CD8-positive, alpha-beta memory T cell (primary cell): ENCODE measurements around the gene PALS2. TPM values are rescaled to one million over a fixed set of nuclear protein-coding genes. Genes with fewer than 3 reads are reported as not detected.
A peak's percentile ranks its signal among the peaks of the same experiment; 100 is the strongest.

ENCODE experiments used
- CTCF ChIA-PET: fragments of 350-600 bp; sonication (Branson Sonifier 250); formaldehyde crosslinking; loops from one replicate; lab custom pipeline; 2021; ENCODE audit warnings: antibody characterized with exemption; lab: Charles Lee
- POLR2A ChIA-PET: fragments of 350-600 bp; sonication (Branson Sonifier 250); formaldehyde crosslinking; loops from one replicate; lab custom pipeline; 2021; ENCODE audit warnings: antibody characterized with exemption; lab: Charles Lee
- DNase-seq, 5 donors: peaks; one replicate each; pipeline versions ENCODE4 v3.0.0 to v3.0.0-alpha.2; 2020 to 2022; ENCODE audit warnings: mixed read lengths in 1 of 5
- H3K27ac ChIP-seq: one replicate; pipeline ENCODE4 v1.7.0; 2013; ENCODE audit warnings: low read depth, mild to moderate bottlenecking, low read length, moderate library complexity
- H3K27me3 ChIP-seq: 2 replicates; pipeline ENCODE4 v1.7.0; 2013; ENCODE audit warnings: low read length, mild to moderate bottlenecking; ENCODE audit not compliant: insufficient read depth, poor library complexity, severe bottlenecking
- H3K36me3 ChIP-seq: 2 replicates; pipeline ENCODE4 v1.7.0; 2013; ENCODE audit warnings: mild to moderate bottlenecking, low read length, moderate library complexity; ENCODE audit not compliant: insufficient read depth
- H3K4me1 ChIP-seq: 2 replicates; pipeline ENCODE4 v1.7.0; 2013; ENCODE audit warnings: mild to moderate bottlenecking, low read length, moderate library complexity; ENCODE audit not compliant: insufficient read depth
- H3K4me3 ChIP-seq: 2 replicates; pipeline ENCODE4 v1.7.0; 2013; ENCODE audit warnings: mild to moderate bottlenecking, low read length
- H3K9me3 ChIP-seq: 2 replicates; pipeline ENCODE4 v1.7.0; 2013; ENCODE audit warnings: mild to moderate bottlenecking, low read length
- H3K27ac Mint-ChIP-seq, 8 donors: one replicate each; pipeline ENCODE4 v1.8.0; 2020 to 2021; ENCODE audit warnings: mixed read lengths in 8 of 8, mild to moderate bottlenecking in 6 of 8, inconsistent platforms in 3 of 8, moderate library complexity in 3 of 8
- H3K27me3 Mint-ChIP-seq, 2 donors: one replicate each; pipeline ENCODE4 v1.8.0; 2020 to 2021; ENCODE audit warnings: mixed read lengths in 2 of 2, mild to moderate bottlenecking in 1 of 2, moderate library complexity in 1 of 2
- H3K36me3 Mint-ChIP-seq, 3 donors: one replicate each; pipeline ENCODE4 v1.8.0; 2020 to 2021; ENCODE audit warnings: mixed read lengths in 3 of 3, inconsistent platforms in 1 of 3, mild to moderate bottlenecking in 1 of 3
- H3K4me1 Mint-ChIP-seq, 3 donors: one replicate each; pipeline ENCODE4 v1.8.0; 2020 to 2021; ENCODE audit warnings: mixed read lengths in 3 of 3, inconsistent platforms in 1 of 3, mild to moderate bottlenecking in 1 of 3
- H3K4me3 Mint-ChIP-seq, 7 donors: one replicate each; pipeline ENCODE4 v1.8.0; 2020 to 2021; ENCODE audit warnings: mixed read lengths in 7 of 7, mild to moderate bottlenecking in 6 of 7, moderate library complexity in 4 of 7, inconsistent platforms in 2 of 7
- H3K9me3 Mint-ChIP-seq, 5 donors: one replicate each; pipeline ENCODE4 v1.8.0; 2020 to 2022; ENCODE audit warnings: mixed read lengths in 5 of 5, mild to moderate bottlenecking in 3 of 5, moderate library complexity in 2 of 5, inconsistent platforms in 1 of 5
- polyA plus RNA-seq: library from polyadenylated mRNA; unstranded; fragments of 300-500 nt; fragmentation: Illumina TruSeq; gene quantifications from one replicate; pipeline ENCODE4 v1.2.3, GENCODE V29; 2021
- total RNA-seq, 2 experiments: library from RNA; stranded (reverse); gene quantifications; one replicate each; pipeline ENCODE4 v1.2.3, GENCODE V29; 2021

The PALS2 gene
- total and polyA plus RNA-seq, 3 experiments from 2014 or later = 14.8 to 38.2 (median 36.6) TPM

DNA sequence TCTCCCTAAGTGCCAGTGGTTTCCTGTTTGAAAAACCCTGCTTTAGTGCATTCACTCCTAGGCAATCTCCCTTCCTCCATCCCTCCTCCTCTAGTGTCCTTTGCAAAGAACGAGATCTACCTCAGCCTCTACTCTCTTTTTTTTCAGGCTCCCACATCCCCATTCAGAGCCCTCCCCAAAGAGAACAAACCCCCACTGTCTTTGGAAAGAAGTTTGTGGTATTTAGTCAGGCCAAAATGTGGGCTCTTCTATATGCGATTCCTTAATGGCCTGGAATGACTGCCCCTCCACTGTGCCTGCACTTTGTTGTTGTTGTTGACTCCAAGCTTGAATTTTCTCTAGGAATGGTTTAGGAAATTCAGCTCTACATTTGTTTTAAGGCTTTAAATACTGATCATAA, 36.3 kb downstream of the PALS2 start:
- no peaks in the 10 kb centered on the region for H3K36me3 ChIP-seq
- CTCF ChIA-PET = no interaction called here
- peaks cover 5% of the 10 kb centered on the region for H3K4me1 ChIP-seq
- peaks cover 4 to 8% (median 4%) of the 10 kb centered on the region in 5 donors for H3K9me3 Mint-ChIP-seq
- H3K27me3 ChIP-seq = no peaks in the 10 kb centered on the region
- no peak overlapping the region for H3K4me3 Mint-ChIP-seq
- H3K9me3 ChIP-seq = no peaks in the 10 kb centered on the region
- peaks cover 1 to 7% (median 4%) of the 10 kb centered on the region in 3 donors for H3K4me1 Mint-ChIP-seq
- POLR2A ChIA-PET = no interaction called here
- no peaks in the 10 kb centered on the region for H3K27me3 Mint-ChIP-seq
- no peak overlapping the region for H3K27ac ChIP-seq
- no peak overlapping the region for H3K27ac Mint-ChIP-seq
- no peak for DNase-seq
- H3K36me3 Mint-ChIP-seq = peaks cover 0 to 8% (median 0%) of the 10 kb centered on the region in 3 donors
- no peak overlapping the region for H3K4me3 ChIP-seq

- Histone ChIP-seq H3K9me3 (no peaks in the 10 kb centered on the region), H3K36me3 (no peaks in the 10 kb centered on the region), H3K4me3 (no peak overlapping the region), H3K4me1 (peaks cover 5% of the 10 kb centered on the region), H3K27me3 (no peaks in the 10 kb centered on the region), H3K27ac (no peak overlapping the region)
- ChIA-PET CTCF (no interaction called here), POLR2A (no interaction called here)
- no peak overlapping the region for H3K4me3 Mint-ChIP-seq
- peaks cover 1 to 7% (median 4%) of the 10 kb centered on the region in 3 donors for H3K4me1 Mint-ChIP-seq
- DNase-seq = no peak
- peaks cover 4 to 19% (median 5%) of the 10 kb centered on the region in 3 donors for H3K36me3 Mint-ChIP-seq
- no peaks in the 10 kb centered on the region for H3K27me3 Mint-ChIP-seq
- no peak overlapping the region for H3K27ac Mint-ChIP-seq
- peaks cover 10 to 19% (median 16%) of the 10 kb centered on the region in 5 donors for H3K9me3 Mint-ChIP-seq
Observed at GRCh38 chr7:24611130-24611529, 37.9 kb downstream of the PALS2 start.

DNA sequence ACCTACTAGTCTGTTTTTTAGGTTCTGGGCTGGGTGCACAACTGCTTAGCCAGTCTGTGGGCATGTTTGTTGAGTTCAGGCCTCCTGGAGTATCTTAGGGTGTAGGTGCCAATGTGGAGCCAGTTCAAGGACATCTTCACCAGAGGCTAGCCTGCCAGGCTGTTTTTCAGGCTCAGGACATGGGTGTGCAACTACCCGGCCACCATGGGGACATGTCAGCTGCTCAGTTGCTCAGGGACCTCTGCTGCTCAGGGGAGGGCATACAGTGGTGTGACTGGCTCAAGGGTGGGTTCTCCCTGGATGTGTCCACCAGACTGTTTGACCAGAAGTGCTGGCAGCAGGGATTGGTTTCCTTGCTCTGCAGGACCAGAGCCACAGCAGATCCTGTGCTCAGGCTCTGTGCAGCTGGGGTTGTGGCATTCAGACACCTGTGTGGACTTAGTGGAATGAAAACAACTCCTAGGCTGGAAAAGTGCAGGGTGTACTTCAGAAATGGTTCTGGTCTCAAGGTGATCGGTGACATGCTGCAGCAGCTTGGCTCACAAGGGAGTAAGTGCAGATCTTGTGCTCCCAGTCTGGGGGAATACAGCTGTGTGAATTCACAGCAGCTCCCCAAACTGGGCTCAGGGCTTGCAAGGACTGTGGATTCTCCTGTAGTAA, 44.8 kb downstream of the PALS2 start:
- no peaks in the 10 kb centered on the region for H3K4me1 ChIP-seq
- POLR2A ChIA-PET = no interaction called here
- H3K27me3 Mint-ChIP-seq = no peaks in the 10 kb centered on the region
- H3K9me3 ChIP-seq = no peaks in the 10 kb centered on the region
- H3K27me3 ChIP-seq = no peaks in the 10 kb centered on the region
- no peak overlapping the region for H3K4me3 ChIP-seq
- H3K27ac ChIP-seq = no peak overlapping the region
- H3K36me3 Mint-ChIP-seq = peaks cover 7 to 40% (median 8%) of the 10 kb centered on the region in 3 donors
- no peak for DNase-seq
- no peak overlapping the region for H3K27ac Mint-ChIP-seq
- H3K4me3 Mint-ChIP-seq = no peak overlapping the region
- H3K9me3 Mint-ChIP-seq = peaks cover 18 to 40% (median 35%) of the 10 kb centered on the region in 5 donors
- H3K4me1 Mint-ChIP-seq = peaks cover 7 to 35% (median 9%) of the 10 kb centered on the region in 3 donors
- H3K36me3 ChIP-seq = no peaks in the 10 kb centered on the region
- CTCF ChIA-PET = no interaction called here

- DNase-seq = no peak
- Histone ChIP-seq H3K9me3 (no peaks in the 10 kb centered on the region), H3K4me3 (no peak overlapping the region), H3K27me3 (no peaks in the 10 kb centered on the region), H3K4me1 (no peaks in the 10 kb centered on the region), H3K27ac (no peak overlapping the region), H3K36me3 (no peaks in the 10 kb centered on the region)
- H3K36me3 Mint-ChIP-seq = peaks cover 4 to 35% (median 11%) of the 10 kb centered on the region in 3 donors
- H3K4me3 Mint-ChIP-seq = no peak overlapping the region
- ChIA-PET POLR2A (no interaction called here), CTCF (no interaction called here)
- peaks cover 15 to 34% (median 26%) of the 10 kb centered on the region in 5 donors for H3K9me3 Mint-ChIP-seq
- no peaks in the 10 kb centered on the region for H3K27me3 Mint-ChIP-seq
- H3K4me1 Mint-ChIP-seq = peaks cover 7 to 41% (median 9%) of the 10 kb centered on the region in 3 donors
- no peak overlapping the region for H3K27ac Mint-ChIP-seq
Observed at GRCh38 chr7:24619978-24620377, 46.7 kb downstream of the PALS2 start.

DNA sequence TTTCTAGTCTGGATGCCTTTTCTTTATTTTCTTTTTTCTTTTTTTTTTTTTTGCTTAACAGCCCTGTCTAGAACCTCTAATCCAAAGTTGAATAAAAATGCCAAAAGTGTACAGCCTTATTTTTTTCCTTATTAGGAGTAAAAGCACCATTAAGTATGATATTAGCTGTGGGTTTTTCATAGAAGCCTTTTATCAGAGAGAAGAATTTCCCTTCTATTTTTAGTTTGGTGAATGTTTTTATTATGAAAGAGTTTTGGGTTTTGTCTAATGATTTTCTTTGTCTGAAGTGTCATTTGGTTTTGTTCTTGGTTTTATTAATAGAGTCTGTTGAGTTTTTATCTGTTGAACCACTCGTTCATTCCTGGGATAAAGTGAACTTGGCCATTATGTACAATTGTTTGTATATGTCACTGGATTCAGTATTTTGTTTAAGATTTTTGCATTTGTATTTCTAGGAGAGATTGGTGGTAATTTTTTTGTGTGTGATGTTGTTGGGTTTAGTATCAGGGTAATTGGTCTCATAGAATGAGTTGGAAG, 49.5 kb downstream of the PALS2 start:
- H3K4me3 Mint-ChIP-seq = no peak overlapping the region
- H3K27ac Mint-ChIP-seq = peak overlapping the region in 1 of 8 donors; percentile 22
- no peaks in the 10 kb centered on the region for H3K27me3 Mint-ChIP-seq
- no peak overlapping the region for H3K4me3 ChIP-seq
- no peaks in the 10 kb centered on the region for H3K9me3 ChIP-seq
- H3K4me1 Mint-ChIP-seq = peaks cover 7 to 37% (median 9%) of the 10 kb centered on the region in 3 donors
- no peaks in the 10 kb centered on the region for H3K36me3 ChIP-seq
- H3K4me1 ChIP-seq = no peaks in the 10 kb centered on the region
- no peak for DNase-seq
- peaks cover 9 to 43% (median 20%) of the 10 kb centered on the region in 3 donors for H3K36me3 Mint-ChIP-seq
- ChIA-PET POLR2A (no interaction called here), CTCF (no interaction called here)
- no peak overlapping the region for H3K27ac ChIP-seq
- H3K9me3 Mint-ChIP-seq = peaks cover 0 to 27% (median 9%) of the 10 kb centered on the region in 5 donors
- H3K27me3 ChIP-seq = no peaks in the 10 kb centered on the region

Other genes starting within 250 kb of the PALS2 start
- 1 to 10 TPM; 3.7 to 3.9 TPM for gene GSDME, start 184.0 kb downstream of the PALS2 start, total RNA-seq
- 0.26 TPM for gene GSDME, start 184.0 kb downstream of the PALS2 start, polyA plus RNA-seq